Fibroblast of the aortic adventitia (primary cell): ENCODE data around the gene GOLIM4. TPM values are rescaled to one million over a fixed set of nuclear protein-coding genes. Genes with fewer than 3 reads are reported as not detected.

ENCODE experiments used
- DNase-seq: peaks from one replicate; pipeline ENCODE4 v3.0.0-alpha.2; 2010; ENCODE audit warnings: low read depth
- H3K4me3 ChIP-seq: 2 replicates; pipeline ENCODE4 v1.5.1; 2011; ENCODE audit warnings: low read depth, mild to moderate bottlenecking, control low read depth, low read length, moderate library complexity
- CTCF ChIP-seq: IDR thresholded peaks from 2 replicates; pipeline ENCODE4 v1.5.1; 2011; ENCODE audit warnings: mild to moderate bottlenecking, low read length, control low read depth, inconsistent platforms; ENCODE audit not compliant: insufficient read depth
- total RNA-seq: library from RNA; depleted of rRNA; stranded (reverse); fragments of >200 nt; gene quantifications from 2 replicates; pipeline ENCODE4 v1.2.3, GENCODE V29; 2012; ENCODE audit warnings: low replicate concordance

The GOLIM4 gene
- total RNA-seq, 1 donor, result 50.0 TPM

DNA sequence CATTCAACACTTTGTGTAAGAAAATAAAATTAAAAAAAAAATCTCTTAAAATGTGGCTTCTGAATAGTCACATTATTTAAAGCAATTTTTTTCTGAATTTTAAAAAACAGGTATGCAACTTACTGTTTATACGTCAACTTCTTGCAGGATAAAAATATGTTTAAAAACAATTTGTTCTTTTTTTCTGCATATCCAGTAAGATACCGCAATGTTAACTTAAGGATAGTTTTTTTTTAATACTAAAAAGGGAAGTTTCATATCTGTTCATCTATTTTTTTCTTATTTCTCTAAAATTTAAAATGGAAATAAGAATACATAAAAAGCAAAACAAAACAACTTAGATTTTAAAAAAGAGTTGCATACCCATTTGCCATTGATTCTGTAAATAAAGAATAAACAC is 27.4 kb downstream of the GOLIM4 start:
- no peak for TF ChIP-seq CTCF

GRCh38 chr3:168066882-168067281 is 28.8 kb downstream of the GOLIM4 start:
- TF ChIP-seq CTCF, result no peak
- DNase-seq, result no peak
- no peak overlapping the region for H3K4me3 ChIP-seq

More for the DNA sequence above, 27.4 kb downstream of the GOLIM4 start:
- no peak overlapping the region for H3K4me3 ChIP-seq
- DNase-seq, result no peak

DNA sequence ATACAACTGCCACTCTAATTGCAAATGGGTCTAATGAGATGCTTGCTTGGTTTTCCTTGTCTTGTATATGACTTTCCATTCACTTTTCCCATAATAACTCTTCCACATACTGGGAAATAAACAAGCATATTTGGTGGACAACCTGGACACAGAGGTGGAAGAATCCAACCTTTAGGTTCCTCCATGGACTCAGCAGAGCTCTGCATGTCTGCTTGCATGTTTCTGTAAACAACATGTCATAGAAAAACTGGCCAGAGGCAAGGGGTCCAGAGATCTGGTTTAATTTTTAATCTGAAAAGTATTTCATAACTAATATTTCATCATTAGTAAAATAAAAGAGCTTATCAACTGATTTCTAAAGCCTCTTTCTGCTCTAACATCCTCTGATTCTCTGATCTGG is 30.2 kb downstream of the GOLIM4 start:
- TF ChIP-seq CTCF, result no peak
- no peak for DNase-seq
- no peak overlapping the region for H3K4me3 ChIP-seq

DNA sequence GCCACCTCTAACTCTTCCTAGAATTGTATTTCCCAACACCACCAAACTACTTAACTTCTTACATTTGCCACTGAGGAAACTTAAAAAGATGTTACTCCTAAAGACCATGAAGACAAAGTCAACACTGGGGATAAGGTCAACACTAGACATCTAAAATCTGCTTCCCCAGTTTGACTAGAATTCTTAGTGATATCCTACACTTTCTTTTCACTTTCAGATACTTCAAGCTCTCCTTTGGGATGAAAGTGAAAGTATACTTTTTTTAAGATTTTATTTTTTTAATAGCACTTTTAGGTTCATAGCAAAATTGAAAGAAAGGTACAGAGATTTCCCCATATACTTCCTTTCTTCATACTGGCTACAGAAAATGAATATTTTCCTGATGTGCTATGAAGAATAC is 32.6 kb downstream of the GOLIM4 start:
- TF ChIP-seq CTCF, result no peak
- DNase-seq, result no peak
- no peak overlapping the region for H3K4me3 ChIP-seq

DNA sequence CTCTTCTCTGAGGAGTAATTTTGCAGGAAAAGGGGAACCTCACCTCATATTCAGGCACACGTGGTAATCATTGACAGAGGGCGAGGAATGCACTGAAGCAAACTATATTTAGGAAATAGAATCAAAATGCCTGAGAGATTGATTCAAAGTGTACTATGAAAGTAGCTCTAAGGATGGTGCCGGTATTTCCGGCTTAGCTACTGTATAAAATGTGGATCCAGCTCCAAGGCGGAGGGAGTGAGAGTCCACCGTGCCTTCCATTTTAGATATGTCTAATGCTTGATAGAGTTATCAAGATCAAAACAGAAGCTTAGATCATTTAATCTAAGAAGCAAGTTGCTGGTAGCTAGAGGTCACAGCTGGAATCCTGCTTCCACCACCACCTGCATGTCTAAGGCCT is 33.0 kb downstream of the GOLIM4 start:
- DNase-seq, result no peak
- H3K4me3 ChIP-seq, result no peak overlapping the region
- TF ChIP-seq CTCF, result no peak

- H3K4me3 ChIP-seq, result no peak overlapping the region
- no peak for TF ChIP-seq CTCF
- DNase-seq, result no peak
Observed at GRCh38 chr3:168061332-168061996, 34.3 kb downstream of the GOLIM4 start.

DNA sequence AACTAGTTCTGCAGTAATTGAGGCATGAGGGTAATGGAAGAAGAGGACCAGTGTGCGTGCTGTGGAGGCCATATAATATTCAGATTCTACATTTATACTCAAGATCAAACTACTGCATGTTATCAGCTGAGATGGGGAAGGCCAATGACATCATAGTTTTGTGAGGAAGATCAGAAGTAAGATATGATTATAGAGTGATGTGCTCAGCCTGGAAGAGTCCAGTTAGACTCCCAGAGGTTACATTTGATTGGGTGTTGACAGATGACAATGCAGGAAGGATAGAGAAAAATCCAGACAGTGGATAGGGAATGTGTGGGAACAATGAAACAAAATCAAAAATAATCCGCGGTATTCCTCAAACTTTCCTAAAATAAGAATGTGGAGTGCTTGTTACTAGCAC is 35.4 kb downstream of the GOLIM4 start:
- H3K4me3 ChIP-seq, result no peak overlapping the region
- TF ChIP-seq CTCF, result no peak
- DNase-seq, result no peak
